Ovary (tissue), 3 donors: ENCODE results near the gene ADAMTSL3.

Source experiments
- EP300 ChIP-seq: sonication (generic); formaldehyde crosslinking; IDR thresholded peaks from one replicate; pipeline ENCODE4 v1.6.1; 2017; ENCODE audit warnings: antibody characterized with exemption
- POLR2A ChIP-seq: fragments of 450-650 bp; IDR thresholded peaks from one replicate; pipeline ENCODE4 v1.6.1; 2017; ENCODE audit warnings: antibody characterized with exemption, mild to moderate bottlenecking, moderate library complexity
- TF ChIP-seq, protein P1 (sequence below), 3 donors: fragments of 450-650 bp in 2 of 3; fragments of 200-600 bp in 1 of 3; IDR thresholded peaks; one replicate each; pipeline versions ENCODE4 v1.5.1 to v1.8.0; 2016 to 2022; ENCODE audit warnings: antibody characterized with exemption in 3 of 3, mild to moderate bottlenecking in 1 of 3
- donor health status: DM: no; HTN: no; CAD: no.

DNA sequence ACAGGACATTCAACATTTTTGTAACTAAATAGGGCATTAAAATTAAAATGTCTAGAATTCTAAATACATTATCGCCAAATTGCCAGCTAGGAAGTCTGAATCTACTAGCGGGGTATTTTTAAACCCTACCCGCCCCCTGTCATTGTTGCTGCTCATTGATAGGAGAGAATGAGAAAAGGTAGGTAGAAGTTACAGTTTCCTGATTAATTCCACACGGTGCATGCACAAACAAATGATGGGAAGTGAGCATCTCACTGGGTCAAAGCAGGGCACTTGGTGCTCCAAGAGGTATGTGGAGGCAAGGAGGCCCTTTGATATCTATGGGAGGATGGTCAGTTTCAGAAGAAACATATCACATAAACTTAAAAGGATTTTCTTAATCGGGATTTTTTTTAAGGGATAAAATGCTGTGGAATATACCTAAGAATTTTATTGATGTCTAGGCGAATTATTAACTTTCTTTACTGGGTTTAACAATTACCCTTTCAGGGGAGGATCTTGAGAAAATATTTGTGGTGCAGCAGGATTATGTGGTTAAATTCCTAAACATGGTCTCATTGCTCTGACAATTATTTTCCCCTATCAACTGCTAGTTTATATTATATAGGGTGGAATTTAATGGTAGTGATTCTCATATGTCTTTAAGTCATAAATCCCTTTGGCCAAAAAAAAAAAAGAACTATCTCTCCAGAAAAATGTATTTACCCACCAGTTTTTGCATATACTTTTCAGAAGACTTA lies 345.6 kb downstream of the ADAMTSL3 start:
- no peak for TF ChIP-seq POLR2A
- TF ChIP-seq, protein P1, sequence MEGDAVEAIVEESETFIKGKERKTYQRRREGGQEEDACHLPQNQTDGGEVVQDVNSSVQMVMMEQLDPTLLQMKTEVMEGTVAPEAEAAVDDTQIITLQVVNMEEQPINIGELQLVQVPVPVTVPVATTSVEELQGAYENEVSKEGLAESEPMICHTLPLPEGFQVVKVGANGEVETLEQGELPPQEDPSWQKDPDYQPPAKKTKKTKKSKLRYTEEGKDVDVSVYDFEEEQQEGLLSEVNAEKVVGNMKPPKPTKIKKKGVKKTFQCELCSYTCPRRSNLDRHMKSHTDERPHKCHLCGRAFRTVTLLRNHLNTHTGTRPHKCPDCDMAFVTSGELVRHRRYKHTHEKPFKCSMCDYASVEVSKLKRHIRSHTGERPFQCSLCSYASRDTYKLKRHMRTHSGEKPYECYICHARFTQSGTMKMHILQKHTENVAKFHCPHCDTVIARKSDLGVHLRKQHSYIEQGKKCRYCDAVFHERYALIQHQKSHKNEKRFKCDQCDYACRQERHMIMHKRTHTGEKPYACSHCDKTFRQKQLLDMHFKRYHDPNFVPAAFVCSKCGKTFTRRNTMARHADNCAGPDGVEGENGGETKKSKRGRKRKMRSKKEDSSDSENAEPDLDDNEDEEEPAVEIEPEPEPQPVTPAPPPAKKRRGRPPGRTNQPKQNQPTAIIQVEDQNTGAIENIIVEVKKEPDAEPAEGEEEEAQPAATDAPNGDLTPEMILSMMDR (IDR thresholded peaks at IDR 0.05), result no peak
- TF ChIP-seq EP300, result no peak
